SK-N-SH treated with all-trans-retinoic acid at 6 μM for 48 hours (cell line): ENCODE data around the gene C12orf60.
"Not testable (repeated sequence)": the region's sequence is repeated elsewhere in the genome, so short reads cannot be mapped to it uniquely, and the experiment has no call there.

ENCODE experiments used
- ATAC-seq: fragments of 200-7000 bp; cut with Tn5 transposase; 3 replicates; pipeline ENCODE4 v1.9.1; 2020; ENCODE audit warnings: mild to moderate bottlenecking, moderate library complexity
- ARNTL ChIP-seq: fragments of 450-650 bp; formaldehyde crosslinking; IDR thresholded peaks from 2 replicates; pipeline ENCODE4 v1.5.0; 2020; ENCODE audit warnings: low read depth, mild to moderate bottlenecking, moderate library complexity, borderline replicate concordance
- BACH2 ChIP-seq: fragments of 250-450 bp; sonication (Bioruptor Pico); IDR thresholded peaks from 2 replicates; pipeline ENCODE4 v1.9.0; 2021; ENCODE audit warnings: mild to moderate bottlenecking, borderline replicate concordance
- CSDC2 ChIP-seq: fragments of 250-450 bp; sonication (Bioruptor Pico); IDR thresholded peaks from 2 replicates; pipeline ENCODE4 v1.5.0; 2020; ENCODE audit warnings: mild to moderate bottlenecking, moderate library complexity
- ESRRG ChIP-seq: fragments of 250-450 bp; sonication (Bioruptor Pico); IDR thresholded peaks from 2 replicates; pipeline ENCODE4 v1.6.1; 2021; ENCODE audit warnings: mild to moderate bottlenecking
- GLIS3 ChIP-seq: fragments of 250-450 bp; sonication (Bioruptor Pico); IDR thresholded peaks from 2 replicates; pipeline ENCODE4 v1.5.0; 2020; ENCODE audit warnings: mild to moderate bottlenecking, moderate library complexity
- ISL1 ChIP-seq: fragments of 250-450 bp; sonication (Bioruptor Pico); IDR thresholded peaks from 2 replicates; pipeline ENCODE4 v2.1.2; 2022; ENCODE audit warnings: mild to moderate bottlenecking, moderate library complexity
- OSR1 ChIP-seq: fragments of 250-450 bp; sonication (Bioruptor Pico); IDR thresholded peaks from 2 replicates; pipeline ENCODE4 v1.8.0; 2022; ENCODE audit warnings: moderate library complexity, mild to moderate bottlenecking, inconsistent platforms
- PATZ1 ChIP-seq: fragments of 250-450 bp; sonication (Bioruptor Pico); IDR thresholded peaks from 2 replicates; pipeline ENCODE4 v1.8.0; 2020; ENCODE audit warnings: mild to moderate bottlenecking, moderate library complexity, borderline replicate concordance
- PPARA ChIP-seq: fragments of 250-450 bp; sonication (Bioruptor Pico); IDR thresholded peaks from 2 replicates; pipeline ENCODE4 v1.5.0; 2020; ENCODE audit warnings: mild to moderate bottlenecking, borderline replicate concordance
- RARB ChIP-seq: fragments of 250-450 bp; sonication (Bioruptor Pico); IDR thresholded peaks from 2 replicates; pipeline ENCODE4 v1.8.0; 2021; ENCODE audit warnings: mild to moderate bottlenecking, moderate library complexity
- SNAI2 ChIP-seq: fragments of 250-450 bp; sonication (Bioruptor Pico); IDR thresholded peaks from 2 replicates; pipeline ENCODE4 v1.5.0; 2020; ENCODE audit warnings: mild to moderate bottlenecking, moderate library complexity
- TOX ChIP-seq: fragments of 250-450 bp; sonication (Bioruptor Pico); IDR thresholded peaks from 2 replicates; pipeline ENCODE4 v1.8.0; 2021; ENCODE audit warnings: mild to moderate bottlenecking, moderate library complexity, borderline replicate concordance
- TSHZ2 ChIP-seq: fragments of 250-450 bp; sonication (Bioruptor Pico); IDR thresholded peaks from 2 replicates; pipeline ENCODE4 v1.5.0; 2020; ENCODE audit warnings: mild to moderate bottlenecking, moderate library complexity
- ZC3H10 ChIP-seq: fragments of 250-450 bp; sonication (Bioruptor Pico); IDR thresholded peaks from 2 replicates; pipeline ENCODE4 v1.5.1; 2021; ENCODE audit warnings: mild to moderate bottlenecking, moderate library complexity
- ZFP3 ChIP-seq: fragments of 250-450 bp; sonication (Bioruptor Pico); IDR thresholded peaks from 2 replicates; pipeline ENCODE4 v1.5.0; 2020; ENCODE audit warnings: mild to moderate bottlenecking, moderate library complexity
- ZFP30 ChIP-seq: fragments of 450-650 bp; formaldehyde crosslinking; IDR thresholded peaks from 2 replicates; pipeline ENCODE4 v1.5.0; 2022; ENCODE audit warnings: mild to moderate bottlenecking, moderate library complexity
- ZNF565 ChIP-seq: fragments of 450-650 bp; formaldehyde crosslinking; conservative IDR thresholded peaks from 2 replicates; pipeline ENCODE4 v1.5.0; 2020; ENCODE audit warnings: low read depth, mild to moderate bottlenecking, moderate library complexity
- ZNF70 ChIP-seq: fragments of 450-650 bp; formaldehyde crosslinking; IDR thresholded peaks from 2 replicates; pipeline ENCODE4 v1.5.0; 2020; ENCODE audit warnings: mild to moderate bottlenecking, moderate library complexity
- ZNF8 ChIP-seq: fragments of 450-650 bp; formaldehyde crosslinking; IDR thresholded peaks from 2 replicates; pipeline ENCODE4 v1.5.0; 2020; ENCODE audit warnings: mild to moderate bottlenecking, moderate library complexity
- TF ChIP-seq, protein P1 (sequence below): fragments of 250-450 bp; sonication (Bioruptor Pico); IDR thresholded peaks from 2 replicates; pipeline ENCODE4 v1.8.0; 2021; ENCODE audit warnings: low read depth, mild to moderate bottlenecking, moderate library complexity, borderline replicate concordance
- TF ChIP-seq, protein P2 (sequence below): fragments of 250-450 bp; sonication (Bioruptor Pico); IDR thresholded peaks from 2 replicates; pipeline ENCODE4 v1.5.1; 2021; ENCODE audit warnings: mild to moderate bottlenecking, moderate library complexity
- TF ChIP-seq, protein P3 (sequence below): fragments of 250-450 bp; sonication (Bioruptor Pico); IDR thresholded peaks from 2 replicates; pipeline ENCODE4 v1.5.1; 2020; ENCODE audit warnings: low read depth, mild to moderate bottlenecking, moderate library complexity

Gene C12orf60

DNA sequence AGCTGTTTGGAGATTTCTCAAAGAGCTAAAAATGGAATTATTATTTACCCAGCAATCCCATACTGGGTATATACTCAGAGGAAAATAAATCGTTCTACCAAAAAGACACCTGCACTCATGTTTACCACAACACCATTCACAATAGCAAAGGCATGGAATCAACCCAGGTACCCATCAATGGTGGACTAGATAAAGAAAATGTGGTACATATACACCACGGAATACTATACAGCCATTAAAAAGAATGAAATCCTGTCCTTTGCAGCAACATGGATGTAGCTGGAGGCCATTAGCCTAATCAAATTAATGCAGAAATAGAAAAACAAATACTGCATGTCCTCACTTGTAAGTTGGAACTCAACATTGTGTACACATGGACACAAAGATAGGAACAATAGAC, 38.1 kb upstream of the C12orf60 start:
- no peak for ATAC-seq
- TF ChIP-seq, protein P1, sequence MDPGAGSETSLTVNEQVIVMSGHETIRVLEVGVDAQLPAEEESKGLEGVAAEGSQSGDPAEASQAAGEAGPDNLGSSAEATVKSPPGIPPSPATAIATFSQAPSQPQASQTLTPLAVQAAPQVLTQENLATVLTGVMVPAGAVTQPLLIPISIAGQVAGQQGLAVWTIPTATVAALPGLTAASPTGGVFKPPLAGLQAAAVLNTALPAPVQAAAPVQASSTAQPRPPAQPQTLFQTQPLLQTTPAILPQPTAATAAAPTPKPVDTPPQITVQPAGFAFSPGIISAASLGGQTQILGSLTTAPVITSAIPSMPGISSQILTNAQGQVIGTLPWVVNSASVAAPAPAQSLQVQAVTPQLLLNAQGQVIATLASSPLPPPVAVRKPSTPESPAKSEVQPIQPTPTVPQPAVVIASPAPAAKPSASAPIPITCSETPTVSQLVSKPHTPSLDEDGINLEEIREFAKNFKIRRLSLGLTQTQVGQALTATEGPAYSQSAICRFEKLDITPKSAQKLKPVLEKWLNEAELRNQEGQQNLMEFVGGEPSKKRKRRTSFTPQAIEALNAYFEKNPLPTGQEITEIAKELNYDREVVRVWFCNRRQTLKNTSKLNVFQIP (CRISPR knock-in tag): no peak
- TF ChIP-seq OSR1 (CRISPR knock-in tag) (no peak), ZNF8 (peak; percentile 80)

DNA sequence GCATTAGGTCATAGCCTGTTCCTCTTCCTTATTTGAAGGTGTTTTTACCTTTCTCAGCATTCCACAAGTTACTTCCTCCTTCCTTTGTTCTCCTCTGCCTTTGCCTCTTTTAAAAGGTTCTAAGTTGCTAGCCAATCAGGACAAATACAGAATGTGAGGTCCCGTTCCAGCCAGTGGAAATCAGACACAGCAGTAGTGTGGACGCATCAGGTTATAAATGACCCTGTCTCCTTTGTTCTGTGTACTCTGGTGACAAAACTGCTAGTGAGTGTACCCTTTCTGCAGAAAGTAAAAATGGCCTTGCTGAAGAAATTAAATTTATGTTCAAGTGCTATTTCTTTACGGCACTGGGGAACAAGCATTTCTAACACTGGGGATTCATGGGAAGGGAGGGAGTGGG, 37.5 kb upstream of the C12orf60 start:
- not testable (repeated sequence) for ATAC-seq

DNA sequence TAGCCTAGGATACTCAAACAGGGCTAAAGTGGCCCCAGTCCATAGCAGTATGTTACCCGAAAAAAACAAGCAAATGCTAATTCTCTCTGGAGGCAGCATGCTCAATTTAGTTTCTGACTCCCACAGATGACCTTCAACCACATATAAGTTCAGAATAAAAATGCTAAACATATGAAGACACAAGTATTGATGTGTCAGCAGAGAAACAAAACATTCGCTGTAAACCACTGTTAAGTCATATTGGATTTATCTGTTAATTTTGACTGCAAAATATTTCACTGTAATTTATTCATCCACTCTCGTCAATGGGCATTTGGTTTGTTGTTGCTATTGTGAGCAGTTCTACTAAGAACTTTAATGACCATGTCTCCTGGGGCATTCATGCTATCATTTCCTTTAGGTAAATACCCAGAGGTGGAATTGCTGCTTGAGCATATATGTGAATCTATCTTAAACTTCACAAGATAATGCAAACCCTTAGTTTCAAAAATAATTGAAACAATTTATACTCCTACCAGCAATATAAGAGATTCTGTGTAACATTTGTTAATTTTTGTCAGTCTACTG, 36.7 kb upstream of the C12orf60 start:
- no peak for TF ChIP-seq ISL1 (CRISPR knock-in tag)
- TF ChIP-seq BACH2 (CRISPR knock-in tag): no peak
- TF ChIP-seq, protein P2, sequence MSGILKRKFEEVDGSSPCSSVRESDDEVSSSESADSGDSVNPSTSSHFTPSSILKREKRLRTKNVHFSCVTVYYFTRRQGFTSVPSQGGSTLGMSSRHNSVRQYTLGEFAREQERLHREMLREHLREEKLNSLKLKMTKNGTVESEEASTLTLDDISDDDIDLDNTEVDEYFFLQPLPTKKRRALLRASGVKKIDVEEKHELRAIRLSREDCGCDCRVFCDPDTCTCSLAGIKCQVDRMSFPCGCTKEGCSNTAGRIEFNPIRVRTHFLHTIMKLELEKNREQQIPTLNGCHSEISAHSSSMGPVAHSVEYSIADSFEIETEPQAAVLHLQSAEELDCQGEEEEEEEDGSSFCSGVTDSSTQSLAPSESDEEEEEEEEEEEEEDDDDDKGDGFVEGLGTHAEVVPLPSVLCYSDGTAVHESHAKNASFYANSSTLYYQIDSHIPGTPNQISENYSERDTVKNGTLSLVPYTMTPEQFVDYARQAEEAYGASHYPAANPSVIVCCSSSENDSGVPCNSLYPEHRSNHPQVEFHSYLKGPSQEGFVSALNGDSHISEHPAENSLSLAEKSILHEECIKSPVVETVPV (CRISPR knock-in tag): no peak
- no peak for TF ChIP-seq GLIS3 (CRISPR knock-in tag)
- no peak for TF ChIP-seq ESRRG (CRISPR knock-in tag)
- no peak for TF ChIP-seq ZFP30 (CRISPR knock-in tag)
- TF ChIP-seq PPARA (CRISPR knock-in tag): no peak
- TF ChIP-seq SNAI2 (CRISPR knock-in tag): no peak
- no peak for TF ChIP-seq ARNTL (CRISPR knock-in tag)
- no peak for TF ChIP-seq OSR1 (CRISPR knock-in tag)
- no peak for TF ChIP-seq ZFP3 (CRISPR knock-in tag)
- no peak for TF ChIP-seq PATZ1
- no peak for TF ChIP-seq TOX (CRISPR knock-in tag)
- TF ChIP-seq, protein P1 (CRISPR knock-in tag): no peak
- TF ChIP-seq ZNF8: no peak
- no peak for TF ChIP-seq TSHZ2 (CRISPR knock-in tag)
- TF ChIP-seq ZNF70 (CRISPR knock-in tag): no peak
- no peak for TF ChIP-seq ZNF565 (CRISPR knock-in tag)
- TF ChIP-seq, all 23 proteins: peak for 0
- ATAC-seq: no peak

GRCh38 chr12:14767617-14768016, 35.9 kb upstream of the C12orf60 start:
- ATAC-seq: no peak
- TF ChIP-seq OSR1 (CRISPR knock-in tag) (no peak), ARNTL (CRISPR knock-in tag) (no peak), ZFP3 (CRISPR knock-in tag) (no peak), ZNF8 (no peak), ZC3H10 (CRISPR knock-in tag) (no peak), ESRRG (CRISPR knock-in tag) (no peak), BACH2 (CRISPR knock-in tag) (no peak), ZNF565 (CRISPR knock-in tag) (no peak), ZFP30 (CRISPR knock-in tag) (no peak), ZNF70 (CRISPR knock-in tag) (no peak), ISL1 (CRISPR knock-in tag) (no peak), CSDC2 (CRISPR knock-in tag) (no peak), RARB (CRISPR knock-in tag) (no peak), SNAI2 (CRISPR knock-in tag) (no peak)
- TF ChIP-seq, protein P3, sequence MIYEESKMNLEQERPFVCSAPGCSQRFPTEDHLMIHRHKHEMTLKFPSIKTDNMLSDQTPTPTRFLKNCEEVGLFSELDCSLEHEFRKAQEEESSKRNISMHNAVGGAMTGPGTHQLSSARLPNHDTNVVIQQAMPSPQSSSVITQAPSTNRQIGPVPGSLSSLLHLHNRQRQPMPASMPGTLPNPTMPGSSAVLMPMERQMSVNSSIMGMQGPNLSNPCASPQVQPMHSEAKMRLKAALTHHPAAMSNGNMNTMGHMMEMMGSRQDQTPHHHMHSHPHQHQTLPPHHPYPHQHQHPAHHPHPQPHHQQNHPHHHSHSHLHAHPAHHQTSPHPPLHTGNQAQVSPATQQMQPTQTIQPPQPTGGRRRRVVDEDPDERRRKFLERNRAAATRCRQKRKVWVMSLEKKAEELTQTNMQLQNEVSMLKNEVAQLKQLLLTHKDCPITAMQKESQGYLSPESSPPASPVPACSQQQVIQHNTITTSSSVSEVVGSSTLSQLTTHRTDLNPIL (CRISPR knock-in tag): no peak
- TF ChIP-seq, protein P2 (CRISPR knock-in tag): no peak
